Measurements from ENCODE around the gene ZBTB37.

The ZBTB37 gene

DNA sequence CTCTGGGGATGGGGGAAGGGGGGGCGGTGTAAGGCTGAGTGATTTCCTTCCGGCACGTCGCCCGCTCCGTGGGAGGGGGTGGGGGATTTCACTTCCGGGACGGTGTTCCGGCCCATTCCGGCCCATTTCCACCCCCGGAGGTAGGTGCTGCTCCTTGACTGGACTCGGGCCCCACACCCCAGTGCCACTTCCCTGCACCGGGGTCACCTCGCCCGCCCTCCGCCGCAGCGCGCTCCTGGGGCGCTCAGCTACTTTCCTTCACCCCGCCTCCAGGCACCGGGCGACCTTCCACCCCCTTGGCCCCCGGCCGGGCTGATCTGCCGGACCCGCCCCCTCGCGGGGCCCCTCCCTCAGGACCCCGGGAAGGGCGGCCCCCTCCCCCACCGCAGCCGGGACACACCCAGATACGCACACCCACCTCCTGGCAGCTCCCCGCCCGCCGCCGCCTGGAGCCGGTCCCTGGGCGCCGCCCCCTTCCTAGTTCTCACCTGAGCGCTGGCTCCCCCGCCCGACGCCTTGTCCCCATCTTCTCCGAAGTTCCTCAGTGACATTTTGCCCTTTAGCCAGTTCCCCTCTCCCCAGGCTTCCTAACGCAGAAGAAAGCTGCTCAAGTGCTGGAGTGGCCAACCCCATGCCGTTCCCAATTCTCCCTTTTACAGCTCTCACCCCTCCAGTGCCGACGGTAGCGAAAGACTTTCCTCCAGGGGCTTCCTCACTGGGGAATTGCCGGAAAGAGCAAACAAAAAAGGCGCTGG lies at the start of gene ZBTB37:
Gene ZBTB37, plus strand, starts transcription at position 115 of the 755 bp plus-strand sequence. CDS start 1,846 bp downstream, outside the sequence.
- peak; percentile 98 for DNase-seq

DNA sequence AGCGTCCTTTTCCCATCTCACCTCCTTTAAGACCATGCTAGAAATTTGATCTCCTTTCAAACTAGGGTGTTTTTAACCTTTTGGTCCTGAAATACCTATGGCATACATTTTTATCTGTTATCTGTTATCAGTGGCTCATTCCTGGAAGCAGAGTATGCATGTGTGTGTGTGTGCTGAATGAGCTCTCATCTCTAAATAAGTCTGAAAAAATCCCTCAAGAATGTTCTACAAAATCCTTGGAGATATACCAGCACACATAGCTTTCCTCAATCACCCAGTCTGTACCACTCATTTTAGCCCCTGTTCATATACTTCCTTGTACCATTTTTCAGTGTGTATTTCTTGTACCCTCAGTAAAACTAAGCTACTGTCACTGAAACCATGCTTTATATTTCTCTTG lies 49.7 kb upstream of the ZBTB37 start:
- no peak for DNase-seq

- no peak for DNase-seq
Observed at GRCh38 chr1:173821680-173822079, 46.5 kb upstream of the ZBTB37 start.

DNA sequence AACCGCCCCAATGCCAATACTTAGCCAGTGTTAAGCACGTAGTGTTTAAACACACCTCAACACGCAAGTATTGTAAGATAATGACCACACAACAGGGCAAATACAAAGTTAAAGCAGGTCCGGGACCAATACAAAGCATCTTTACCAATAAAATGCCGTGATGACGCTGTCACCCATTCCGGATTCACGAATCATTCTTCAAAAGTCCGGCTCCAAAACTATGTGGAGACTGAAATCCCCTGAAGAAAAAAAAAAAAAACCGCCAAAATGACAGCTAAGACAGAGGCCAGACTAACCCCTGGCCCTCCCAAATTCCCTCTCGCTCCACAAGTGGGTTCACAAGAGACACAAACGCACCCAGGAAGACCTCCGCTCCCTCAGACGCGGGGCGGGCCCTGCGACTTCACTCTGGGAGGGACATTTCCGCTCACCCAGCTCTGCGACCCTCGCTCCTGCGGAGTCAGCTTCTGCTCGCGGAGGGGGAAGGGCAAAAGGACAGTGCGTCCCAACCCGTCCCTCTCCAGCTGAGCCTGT lies 44.3 kb upstream of the ZBTB37 start:
- DNase-seq: no peak

GRCh38 chr1:173824315-173825081 lies 43.7 kb upstream of the ZBTB37 start, which contains the start of the genes CENPL and DARS2:
Gene CENPL (minus strand): TSS chr1:173824883. CDS start chr1:173811299, 13,584 bp downstream.
Gene DARS2 (plus strand): TSS chr1:173824673. CDS start chr1:173825230, 557 bp downstream.
- DNase-seq: peak; percentile 91

DNA sequence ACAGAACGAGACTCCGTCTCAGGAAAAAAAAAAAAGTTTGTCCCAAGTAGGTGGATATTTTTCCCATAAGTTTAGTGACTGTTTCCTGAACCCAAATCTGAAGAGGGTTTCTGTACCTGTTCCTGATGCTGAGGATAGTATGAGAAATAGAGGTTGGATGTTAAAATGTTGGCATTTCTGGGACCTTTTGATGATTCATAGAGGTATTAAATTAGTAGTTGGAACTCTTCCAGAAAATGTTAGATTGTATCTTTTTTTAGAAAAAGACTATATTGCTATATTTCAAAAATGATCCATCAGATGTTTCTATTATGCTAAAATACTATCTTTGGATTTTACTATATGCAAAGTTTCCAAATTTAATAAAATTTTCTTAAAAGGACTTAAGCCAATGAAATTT lies 40.6 kb upstream of the ZBTB37 start:
- DNase-seq: no peak

GRCh38 chr1:173832748-173833147 lies 35.4 kb upstream of the ZBTB37 start:
- DNase-seq: no peak

DNA sequence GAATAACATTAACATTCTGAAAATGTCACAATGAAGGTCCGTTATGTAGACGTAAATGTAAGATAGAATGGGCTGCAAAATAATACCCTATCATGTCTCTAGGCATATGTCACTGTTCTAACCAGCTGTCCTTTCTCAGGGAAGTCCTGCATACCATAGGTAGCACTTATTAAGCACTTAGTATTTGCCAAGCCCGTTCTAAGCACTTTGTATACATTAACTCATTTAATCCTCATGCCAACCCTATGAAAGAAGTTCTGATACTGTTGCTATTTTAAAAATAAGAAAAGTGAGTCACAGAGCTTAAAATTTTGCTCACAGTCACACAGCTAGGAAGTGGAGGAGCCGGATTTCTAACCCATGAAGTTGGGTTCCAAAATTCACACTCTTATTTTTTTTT lies 16.1 kb upstream of the ZBTB37 start:
- DNase-seq: no peak

DNA sequence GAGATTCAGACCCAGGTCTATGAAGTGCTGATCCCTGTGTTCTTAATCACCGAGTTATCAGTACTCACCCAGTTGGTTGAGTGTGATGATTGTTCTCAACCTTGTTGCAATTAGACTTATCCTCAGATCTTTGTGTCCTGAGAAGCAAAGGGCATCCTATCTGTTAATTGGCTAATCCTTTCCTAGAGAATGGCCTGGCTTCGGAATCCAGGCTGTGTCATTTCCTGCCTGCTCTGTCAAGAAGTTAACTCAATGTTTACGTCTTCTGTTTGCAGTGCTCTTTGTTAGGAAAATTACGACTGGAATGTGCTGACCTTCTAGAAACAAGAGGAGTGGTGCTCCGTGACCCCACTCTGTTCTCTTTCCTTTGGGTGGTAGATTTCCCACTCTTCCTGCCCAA lies 15.1 kb upstream of the ZBTB37 start:
- DNase-seq: no peak

DNA sequence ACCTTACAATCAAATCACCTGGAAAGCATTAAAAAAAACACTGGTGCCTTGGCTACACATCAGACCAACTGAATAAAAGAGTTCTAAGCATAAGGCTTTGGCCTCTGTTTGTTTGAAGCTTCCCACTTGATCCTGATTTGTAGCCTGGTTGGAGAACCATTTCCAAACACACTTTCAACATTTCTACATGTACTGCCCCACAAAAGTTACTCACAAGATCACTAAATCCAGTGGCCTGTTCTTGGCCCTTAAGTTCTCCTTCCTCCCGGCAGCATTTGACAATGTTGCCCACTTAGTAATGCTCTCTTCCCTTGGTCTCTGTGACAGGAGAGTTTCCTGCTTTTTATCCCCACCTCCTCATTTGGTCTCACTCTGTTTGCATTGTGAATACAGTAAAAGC lies 12.2 kb upstream of the ZBTB37 start:
- no peak for DNase-seq

GRCh38 chr1:173856903-173857302 lies 11.3 kb upstream of the ZBTB37 start:
- DNase-seq: no peak

DNA sequence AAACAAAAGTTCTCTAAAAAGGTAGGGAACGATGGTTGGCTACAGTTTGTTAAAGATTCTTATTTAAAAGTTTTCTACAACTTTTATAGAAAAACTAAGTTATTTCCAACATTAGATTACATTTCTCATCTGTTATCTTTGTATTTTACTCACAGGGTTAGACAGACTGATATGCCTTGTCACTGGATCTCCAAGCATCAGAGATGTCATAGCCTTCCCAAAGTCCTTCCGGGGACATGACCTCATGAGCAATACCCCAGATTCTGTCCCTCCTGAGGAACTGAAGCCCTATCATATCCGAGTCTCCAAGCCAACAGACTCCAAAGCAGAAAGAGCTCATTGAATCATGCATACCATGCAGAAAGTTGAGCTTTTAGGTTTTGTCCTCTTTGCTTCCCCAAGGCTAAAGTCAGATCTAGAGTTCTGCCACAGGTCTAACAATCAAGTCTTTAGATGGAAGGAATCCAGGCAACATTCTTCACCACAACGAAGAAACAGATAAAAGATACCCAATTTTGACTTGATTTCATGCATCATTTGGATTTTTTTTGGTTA lies 10.7 kb upstream of the ZBTB37 start:
- DNase-seq: no peak

GRCh38 chr1:173859547-173859946 lies 8.6 kb upstream of the ZBTB37 start:
- DNase-seq: peak; percentile 15

GRCh38 chr1:173860065-173860464 lies 8.1 kb upstream of the ZBTB37 start:
- no peak for DNase-seq

DNA sequence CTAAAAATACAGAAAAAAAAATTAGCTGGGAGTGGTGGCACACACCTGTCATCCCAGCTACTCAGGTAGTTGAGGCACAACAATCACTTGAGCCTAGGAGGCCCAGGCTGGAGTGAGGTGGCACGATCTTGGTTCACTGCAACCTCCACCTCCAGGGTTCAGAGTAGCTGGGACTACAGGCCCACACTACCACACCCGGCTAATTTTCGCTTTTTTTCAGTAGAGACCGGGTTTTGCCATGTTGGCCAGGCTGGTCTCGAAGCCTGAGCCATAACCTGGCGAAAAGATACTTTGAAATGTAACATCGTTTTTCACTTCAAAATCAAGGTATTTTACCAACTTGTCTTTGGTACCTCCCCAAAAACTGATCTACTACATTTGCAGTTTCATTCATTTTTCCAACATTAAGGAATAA lies 6.4 kb upstream of the ZBTB37 start:
- peak; percentile 70 for DNase-seq

DNA sequence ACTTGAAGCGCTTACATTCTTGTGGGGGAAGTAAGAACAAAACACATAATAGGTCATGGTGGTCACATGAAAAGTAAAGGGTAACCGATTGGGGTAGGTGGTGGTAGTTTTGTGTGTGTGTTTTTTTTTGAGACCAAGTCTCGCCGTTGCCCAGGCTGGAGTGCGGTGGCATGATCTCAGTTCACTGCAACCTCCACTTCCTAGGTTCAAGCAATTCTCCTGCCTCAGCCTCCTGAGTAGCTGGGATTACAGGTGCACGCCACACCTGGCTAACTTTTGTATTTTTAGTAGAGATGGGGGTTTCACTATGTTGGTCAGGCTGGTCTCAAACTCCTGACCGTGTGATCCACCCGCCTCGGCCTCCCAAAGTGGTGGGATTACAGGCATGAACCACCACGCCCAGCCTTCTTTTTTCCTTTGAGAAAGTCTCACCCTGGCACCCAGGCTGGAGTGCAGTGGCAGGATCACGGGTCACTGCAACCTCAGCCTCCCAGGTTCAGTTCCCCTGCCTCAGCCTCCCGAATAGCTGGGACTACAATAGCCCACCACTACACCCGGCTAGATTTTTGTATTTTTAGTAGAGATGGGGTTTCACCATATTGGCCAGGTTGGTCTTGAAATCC lies 5.9 kb upstream of the ZBTB37 start:
- DNase-seq: peak; percentile 63

DNA sequence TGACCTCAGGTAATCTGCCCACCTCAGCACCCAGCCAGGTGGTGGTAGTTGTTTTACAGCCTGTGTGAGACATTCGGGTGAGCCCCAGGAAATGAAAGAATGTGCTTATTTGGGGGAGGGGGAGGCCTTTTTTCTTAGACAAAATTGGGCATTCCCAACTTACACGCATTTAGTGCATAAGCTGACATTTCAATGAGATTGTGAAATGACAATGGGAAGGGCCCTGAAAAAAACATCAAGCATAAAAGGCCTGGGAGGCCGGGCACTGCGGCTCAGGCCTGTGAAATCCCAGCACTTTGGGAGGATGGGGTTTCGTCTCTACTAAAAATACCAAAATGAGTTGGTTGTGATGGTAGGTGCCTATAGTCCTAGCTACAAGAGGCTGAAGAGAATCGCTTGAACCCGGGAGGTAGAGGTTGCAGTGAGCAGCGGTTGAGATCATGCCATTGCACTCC lies 5.4 kb upstream of the ZBTB37 start:
- DNase-seq: peak; percentile 37

GRCh38 chr1:173863224-173864161 lies 4.7 kb upstream of the ZBTB37 start:
- DNase-seq: peak; percentile 16

- no peak for DNase-seq
Observed at GRCh38 chr1:173864179-173864867, 3.9 kb upstream of the ZBTB37 start.

- DNase-seq: no peak
Observed at GRCh38 chr1:173865468-173866164, 2.6 kb upstream of the ZBTB37 start.
